Activated CD4-positive, alpha-beta T cell treated with anti-CD3 and anti-CD28 coated beads for 4 hours (primary cell): ENCODE data around the gene ADPRHL1.
"Not testable (repeated sequence)": the region's sequence is repeated elsewhere in the genome, so short reads cannot be mapped to it uniquely, and the experiment has no call there.

Experiments used
- DNase-seq, 2 donors: peaks; one replicate each; pipeline ENCODE4 v3.0.0-alpha.2; 2020

ADPRHL1 gene

DNA sequence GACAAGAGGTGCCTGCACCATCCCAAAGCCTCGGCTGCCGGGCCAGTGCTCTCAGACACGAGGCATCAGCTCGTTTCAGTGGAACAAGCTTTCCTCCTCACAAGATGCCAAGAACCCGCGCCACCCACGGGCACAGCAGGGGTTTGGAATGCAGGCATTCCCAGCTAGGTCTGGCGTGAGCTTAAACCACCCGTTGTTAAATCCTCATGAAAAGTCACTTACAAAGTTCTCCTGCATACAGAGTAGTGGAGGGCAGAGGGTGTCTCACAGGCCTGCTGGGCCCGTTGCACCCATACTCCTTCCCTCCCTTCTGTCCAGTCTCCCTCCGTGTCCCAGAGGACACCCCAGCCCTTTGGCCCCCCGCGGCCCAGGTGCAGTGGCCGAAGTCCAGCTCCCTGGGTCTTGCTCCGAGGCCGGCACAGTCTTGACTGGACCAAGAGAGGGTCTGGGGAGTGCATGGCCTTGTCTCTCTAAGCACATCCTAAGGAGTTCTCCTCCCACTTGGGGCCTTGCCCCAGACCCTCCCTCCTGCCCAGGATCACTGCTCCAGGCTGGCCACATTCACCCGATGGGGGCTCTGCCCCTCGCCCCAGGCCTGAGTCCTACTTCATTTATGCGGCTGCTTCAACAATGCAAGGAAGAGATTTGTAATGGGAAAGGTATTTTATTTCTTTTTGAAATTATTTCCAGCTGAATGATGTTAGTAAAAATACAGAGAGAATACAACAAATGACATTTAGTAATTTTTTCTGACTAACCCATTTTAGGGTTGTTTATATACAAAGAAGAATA lies 54.1 kb downstream of the ADPRHL1 start:
- no peak for DNase-seq

DNA sequence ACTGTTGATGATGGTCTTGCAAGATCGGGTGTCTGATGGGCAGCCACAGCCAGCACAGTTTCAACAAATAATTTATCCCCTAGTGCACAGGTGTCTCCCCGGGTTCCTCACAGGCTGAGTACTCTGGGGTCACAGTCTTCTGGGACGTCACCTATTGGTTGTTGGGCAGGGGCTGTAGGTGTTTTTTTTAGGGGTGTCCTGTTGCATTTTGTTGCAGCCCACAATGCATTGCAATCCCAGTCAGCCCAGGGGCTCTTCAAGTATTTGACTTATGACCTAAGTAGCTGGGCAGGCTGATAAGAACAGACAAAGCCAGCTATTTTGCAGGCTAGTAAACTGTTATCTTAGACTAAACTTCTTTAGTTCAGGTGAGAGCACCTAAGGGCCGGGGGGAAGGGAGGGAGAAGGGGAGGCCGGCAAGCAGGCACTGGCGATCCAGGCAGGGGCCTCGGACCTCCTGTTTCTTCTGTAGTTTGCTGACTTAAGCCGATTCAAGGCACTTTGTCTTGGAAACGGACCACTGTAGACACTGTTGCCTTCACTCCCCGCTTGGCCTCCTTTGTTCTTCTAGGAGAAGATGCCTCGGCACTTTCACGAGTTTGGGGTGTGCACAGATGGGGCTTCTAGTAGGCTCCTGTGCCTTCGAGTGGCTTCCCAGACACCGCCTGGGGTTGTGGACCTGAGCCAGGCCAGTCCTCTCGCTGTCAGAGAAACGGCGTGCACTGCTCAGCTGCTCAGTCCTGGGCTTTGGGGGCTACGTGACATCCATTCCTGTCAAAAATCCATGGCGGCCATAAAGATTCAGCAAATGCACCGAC lies 55.5 kb downstream of the ADPRHL1 start:
- DNase-seq, result no peak

DNA sequence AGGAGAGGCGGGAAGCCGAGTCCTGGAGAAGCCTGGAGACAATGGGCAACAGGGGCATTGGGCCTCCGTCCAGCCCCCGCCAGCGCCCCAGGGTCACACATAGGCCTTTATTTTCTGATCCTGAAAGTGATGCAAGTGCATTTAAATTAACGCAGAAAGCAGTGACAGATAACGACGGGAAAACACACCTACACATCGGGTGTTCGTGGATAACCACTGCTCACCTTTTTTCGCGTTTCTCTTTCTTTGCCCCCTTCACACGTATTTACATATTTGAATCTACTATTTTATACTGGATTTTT lies 59.0 kb downstream of the ADPRHL1 start:
- no peak for DNase-seq

DNA sequence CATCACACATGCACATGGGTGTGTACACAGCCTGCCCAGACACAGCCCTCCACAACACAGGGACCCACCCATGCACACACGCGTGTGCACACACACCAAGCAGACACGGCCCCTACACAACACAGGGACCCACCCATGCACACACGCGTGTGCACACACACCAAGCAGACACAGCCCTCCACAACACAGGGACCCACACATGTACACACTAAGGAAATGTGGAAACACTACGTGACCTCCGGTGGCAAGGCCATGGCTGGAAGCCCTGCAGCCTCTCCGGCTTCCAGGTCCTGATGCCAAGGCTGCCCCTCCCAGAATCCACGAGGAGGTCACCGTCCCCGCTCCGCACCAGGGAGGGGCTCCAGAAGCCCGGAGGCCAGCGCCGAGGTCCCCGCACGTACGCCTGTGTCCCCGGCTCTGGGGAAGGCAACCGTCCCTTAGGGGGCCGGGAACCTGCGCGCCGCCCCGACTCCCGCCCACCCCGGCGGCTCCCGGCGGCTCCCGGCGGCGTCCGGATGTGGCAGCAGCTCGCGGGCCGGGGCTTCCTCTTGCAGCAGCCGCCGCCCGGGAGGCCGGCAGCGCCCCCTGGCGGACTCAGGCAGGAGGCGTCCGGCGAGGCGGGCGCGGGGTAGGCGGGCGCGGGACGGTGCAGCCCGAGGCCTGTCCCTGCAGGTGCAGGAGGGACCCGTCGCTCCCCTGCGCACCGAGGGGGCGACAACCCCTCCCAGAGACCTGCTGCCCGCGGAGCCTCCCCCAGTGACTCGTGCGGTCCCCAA lies 59.5 kb downstream of the ADPRHL1 start:
- peak; percentile 69 to 82 for DNase-seq

DNA sequence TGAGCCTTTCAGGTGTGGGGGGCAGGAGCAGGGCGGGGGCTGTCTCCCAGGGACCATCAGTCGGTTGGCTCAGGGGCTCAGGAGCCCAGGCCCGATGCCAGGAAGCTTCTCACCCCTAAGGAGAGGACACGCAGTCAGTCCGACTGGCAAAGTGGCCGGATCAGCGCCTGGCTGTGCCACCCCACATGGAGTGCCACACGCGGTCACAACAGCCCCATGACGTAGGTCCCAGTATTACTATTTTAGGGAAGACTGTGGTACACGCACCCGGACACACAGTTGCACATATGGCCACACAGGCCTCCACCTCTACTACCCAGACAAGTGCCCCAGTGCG lies 60.1 kb downstream of the ADPRHL1 start:
- no peak for DNase-seq

DNA sequence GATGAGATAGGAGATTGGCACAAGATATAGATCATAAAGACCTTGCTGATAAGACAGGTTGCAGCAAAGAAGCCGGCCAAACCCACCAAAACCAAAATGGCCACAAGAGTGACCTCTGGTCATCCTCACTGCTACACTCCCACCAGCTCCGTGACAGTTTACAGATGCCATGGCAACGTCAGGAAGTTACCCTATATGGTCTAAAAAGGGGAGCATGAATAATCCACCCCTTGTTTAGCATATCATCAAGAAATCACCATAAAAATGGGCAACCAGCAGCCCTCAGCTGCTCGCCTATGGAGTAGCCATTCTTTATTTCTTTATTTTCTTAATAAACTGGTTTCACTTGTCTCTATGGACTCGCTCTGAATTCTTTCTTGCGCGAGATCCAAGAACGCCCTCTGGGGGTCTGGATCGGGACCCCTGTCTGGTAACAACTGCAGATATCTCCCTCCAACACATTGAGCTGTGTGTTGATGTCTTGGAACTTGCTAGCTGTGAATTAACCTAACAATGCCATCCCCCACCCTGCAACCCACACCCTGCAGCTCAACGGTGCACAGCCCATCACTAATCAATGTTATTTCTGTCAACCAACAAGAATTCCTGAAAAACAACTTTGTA lies 62.3 kb downstream of the ADPRHL1 start:
- DNase-seq, result no peak

DNA sequence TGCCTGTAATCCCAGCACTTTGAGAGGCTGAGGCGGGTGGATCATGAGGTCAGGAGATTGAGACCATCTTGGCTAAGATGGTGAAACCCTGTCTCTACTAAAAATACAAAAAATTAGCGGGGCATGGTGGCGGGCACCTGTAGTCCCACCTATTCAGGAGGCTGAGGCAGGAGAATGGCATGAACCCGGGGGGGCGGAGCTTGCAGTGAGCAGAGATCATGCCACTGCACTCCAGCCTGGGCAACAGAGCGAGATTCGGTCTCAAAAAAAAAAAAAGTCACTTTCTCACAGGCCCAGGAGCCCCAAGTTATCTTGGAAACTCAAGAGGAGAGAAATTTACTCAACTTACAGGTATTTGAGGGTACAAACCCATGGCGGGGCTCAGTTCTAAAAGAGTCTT lies 63.7 kb downstream of the ADPRHL1 start:
- not testable (repeated sequence) for DNase-seq

DNA sequence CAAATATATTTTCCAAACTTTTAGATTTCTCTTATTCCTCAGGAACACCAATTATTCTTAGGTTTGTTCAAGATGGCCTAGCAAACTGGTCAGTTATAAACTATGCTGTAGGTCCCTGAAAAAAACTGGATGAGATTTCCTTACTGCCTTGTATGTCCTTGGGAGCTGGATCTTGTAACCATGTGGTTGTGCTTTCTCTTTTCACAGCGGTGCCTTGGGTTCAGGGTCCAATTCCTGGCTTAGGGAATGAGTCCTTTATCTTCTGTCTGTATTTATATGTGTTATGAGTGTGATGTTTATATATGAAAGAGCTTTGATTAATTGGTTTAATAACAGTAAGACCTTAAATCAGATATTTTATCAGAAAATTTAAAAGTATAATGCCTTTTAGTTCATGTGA lies 65.9 kb downstream of the ADPRHL1 start:
- no peak for DNase-seq

DNA sequence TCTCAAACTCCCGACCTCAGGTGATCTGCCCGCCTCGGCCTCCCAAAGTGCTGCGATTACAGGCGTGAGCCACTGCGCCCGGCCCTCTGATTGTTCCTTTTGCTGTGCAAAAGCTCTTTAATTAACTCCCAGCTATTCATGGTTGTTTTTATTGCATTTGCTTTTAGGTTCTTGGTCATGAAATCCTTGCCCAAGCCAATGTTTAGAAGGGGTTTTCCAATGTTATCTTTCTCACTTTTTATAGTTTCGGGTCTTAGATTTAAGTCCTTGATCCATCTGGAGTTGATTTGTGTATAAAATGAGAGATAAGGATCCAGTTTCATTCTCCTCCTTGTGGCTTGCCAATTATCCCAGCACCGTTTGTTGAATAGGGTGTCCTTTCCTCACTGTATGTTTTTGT lies 70.2 kb downstream of the ADPRHL1 start:
- DNase-seq, result no peak

DNA sequence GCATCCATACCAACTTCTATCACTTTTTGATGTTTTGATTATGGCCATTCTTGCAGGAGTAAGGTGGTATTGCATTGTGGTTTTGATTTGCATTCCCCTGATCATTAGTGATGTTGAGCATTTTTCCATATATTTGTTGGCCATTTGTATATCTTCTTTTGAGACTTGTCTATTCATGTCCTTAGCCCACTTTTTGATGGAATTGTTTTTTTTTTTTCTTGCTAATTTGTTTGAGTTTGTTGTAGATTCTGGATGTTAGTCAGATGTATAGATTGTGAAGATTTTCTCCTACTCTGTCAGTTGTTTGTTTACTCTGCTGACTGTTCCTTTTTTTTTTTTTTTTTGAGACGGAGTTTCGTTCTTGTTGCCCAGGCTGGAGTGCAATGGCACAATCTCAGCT lies 70.7 kb downstream of the ADPRHL1 start:
- not testable (repeated sequence) for DNase-seq

DNA sequence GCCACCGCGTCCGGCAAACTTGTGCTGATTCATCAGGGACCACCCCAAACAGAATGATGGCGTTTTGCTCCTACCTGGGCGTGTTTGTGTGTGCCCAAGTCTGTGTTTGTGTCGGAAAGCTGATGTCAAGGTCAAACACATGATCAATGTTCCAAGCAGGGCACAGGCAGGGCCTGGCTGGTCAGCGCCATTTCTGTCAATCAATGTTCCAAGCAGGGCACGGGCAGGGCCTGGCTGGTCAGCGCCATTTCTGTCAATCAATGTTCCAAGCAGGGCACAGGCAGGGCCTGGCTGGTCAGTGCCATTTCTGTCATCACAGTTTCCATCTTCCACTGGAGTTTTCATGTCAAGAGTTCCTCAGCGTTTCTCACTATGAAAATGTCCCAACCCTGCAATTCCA lies 74.5 kb downstream of the ADPRHL1 start:
- DNase-seq, result no peak

DNA sequence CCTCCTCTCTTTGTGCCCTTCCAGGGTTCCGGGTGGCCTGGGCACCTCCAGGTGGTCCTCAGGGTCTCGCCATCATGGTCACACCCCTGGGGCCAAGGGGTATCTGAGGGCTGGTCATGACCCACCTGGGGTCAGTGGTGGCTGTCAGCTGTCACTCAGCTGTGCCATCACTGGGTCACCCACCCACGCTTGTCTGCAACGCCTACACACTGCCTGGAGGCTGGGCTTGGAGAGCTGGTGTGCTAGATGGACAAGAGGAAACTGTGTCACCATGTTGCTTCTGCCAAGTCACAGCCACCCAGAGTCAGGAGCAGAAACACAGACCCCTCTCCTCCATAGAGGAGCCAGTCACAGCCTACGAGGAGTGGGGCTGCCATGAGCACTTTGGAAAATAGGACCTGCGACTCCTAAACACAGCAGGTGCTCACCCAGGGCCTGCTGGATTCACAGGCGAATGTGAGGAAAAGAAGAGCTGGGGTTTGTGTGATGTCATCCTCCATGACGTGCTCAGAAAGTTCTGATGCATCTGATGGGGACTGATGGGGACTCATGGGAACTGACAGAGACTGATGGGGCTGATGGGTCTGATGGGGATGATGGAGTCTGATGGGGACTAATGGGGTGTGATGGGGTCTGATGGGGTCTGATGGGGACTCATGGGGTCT lies 78.6 kb downstream of the ADPRHL1 start:
- DNase-seq, result no peak

DNA sequence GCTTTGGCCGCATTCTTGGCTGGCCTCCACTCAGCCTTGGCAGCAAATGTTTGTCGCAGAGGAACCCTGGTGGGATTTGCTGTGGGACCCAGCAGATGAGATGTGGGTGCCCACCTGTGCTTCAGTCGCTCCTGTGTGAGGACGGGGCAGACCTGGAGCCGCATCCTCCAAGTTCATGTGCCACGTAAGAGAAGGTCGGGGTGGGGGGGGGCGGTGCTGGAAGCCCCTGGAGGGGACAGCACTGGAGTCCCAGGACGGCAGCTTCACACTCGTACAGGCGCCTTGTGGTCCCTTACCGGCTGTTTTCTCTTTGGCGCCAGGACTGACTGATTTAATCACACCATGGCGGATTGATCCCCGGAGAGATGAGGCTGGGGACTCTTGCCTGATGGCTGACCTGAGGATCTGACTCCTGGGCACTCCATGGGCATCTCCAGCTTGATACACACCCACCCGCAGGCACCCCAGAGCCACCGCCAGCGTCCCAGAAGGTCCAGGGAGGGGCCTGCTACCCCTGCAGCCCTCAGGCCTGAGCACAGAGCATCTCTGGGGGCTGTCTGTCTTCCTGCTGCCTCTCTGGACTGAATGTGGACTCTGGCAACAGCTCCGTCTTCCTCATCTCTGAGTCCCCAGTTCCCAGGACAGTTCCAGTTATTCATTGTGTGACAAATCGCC lies 79.3 kb downstream of the ADPRHL1 start:
- no peak for DNase-seq

DNA sequence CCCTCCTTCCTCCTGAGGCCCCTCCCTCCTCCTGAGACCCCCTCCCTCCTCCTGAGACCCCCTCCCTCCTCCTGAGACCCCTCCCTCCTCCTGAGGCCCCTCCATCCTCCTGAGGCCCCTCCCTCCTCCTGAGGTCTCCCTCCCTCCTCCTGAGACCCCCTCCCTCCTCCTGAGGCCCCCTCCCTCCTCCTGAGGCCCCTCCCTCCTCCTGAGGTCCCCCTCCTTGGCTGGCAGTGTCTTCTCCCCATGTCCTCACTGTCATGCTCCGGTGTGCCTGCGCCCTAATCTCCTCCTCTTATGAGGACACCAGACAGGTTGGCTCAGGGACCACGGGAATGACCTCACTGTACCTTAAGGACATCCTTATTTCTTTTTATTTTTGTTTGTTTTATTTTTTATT lies 81.6 kb downstream of the ADPRHL1 start:
- DNase-seq, result not testable (repeated sequence)

DNA sequence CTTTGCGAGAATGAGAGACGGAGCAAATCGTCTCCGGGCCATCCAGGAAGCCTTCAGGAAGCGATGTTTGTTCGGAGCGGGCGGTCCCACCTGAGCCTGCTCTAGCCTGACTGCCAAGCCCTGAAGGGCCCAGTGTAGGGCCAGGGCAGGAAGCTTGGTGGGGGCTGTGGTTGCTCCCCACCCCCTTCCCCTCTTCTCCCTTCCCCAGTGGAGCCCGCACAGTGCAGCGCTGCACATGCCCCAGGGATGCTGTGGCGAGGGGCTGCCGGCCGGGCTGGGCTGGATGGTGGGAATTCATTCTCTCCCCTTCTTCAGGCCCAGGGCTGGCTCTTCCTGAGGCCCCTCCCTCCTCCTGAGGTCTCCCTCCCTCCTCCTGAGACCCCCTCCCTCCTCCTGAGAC lies 82.2 kb downstream of the ADPRHL1 start:
- no peak for DNase-seq

DNA sequence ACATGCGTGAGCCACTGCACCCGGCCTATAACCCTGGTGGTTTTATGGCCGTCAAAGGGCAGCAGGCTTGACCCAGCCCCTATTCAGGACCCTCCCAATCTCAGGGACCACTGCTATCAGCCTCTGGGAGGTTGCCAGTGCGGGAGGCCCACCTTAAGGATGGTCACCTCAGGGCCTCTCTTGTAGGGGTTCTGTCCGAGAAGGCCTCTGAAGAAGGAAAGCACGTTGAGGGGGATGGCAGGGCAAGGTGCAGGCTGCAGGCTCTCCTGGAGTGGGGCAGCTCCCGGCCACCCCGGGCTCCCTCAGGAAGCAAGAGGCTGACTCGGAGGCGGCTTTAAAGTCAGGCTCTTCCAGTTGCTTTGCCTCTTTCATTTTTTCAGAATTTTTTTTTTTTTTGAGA lies 83.4 kb downstream of the ADPRHL1 start:
- no peak for DNase-seq

DNA sequence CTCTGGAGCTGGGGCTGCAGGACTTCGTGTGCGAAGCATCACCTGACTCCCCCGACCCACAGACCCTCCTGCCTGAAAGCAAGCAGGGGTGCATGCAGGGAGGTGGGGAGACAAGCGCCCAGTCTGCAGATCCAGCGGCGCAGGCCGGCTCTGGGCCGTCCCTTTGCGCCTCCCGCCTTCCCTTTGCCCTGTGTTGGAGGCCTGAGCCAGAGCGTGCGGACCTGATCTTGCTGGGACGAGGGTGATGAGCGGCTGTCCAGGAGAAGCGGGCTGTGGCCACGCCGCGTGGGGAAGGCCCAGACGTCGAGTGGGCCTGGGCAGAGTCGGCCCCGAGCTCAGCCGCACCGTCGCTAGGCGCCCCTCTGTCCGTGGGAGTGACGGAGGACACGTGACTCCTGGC lies 84.1 kb downstream of the ADPRHL1 start:
- DNase-seq, result no peak

DNA sequence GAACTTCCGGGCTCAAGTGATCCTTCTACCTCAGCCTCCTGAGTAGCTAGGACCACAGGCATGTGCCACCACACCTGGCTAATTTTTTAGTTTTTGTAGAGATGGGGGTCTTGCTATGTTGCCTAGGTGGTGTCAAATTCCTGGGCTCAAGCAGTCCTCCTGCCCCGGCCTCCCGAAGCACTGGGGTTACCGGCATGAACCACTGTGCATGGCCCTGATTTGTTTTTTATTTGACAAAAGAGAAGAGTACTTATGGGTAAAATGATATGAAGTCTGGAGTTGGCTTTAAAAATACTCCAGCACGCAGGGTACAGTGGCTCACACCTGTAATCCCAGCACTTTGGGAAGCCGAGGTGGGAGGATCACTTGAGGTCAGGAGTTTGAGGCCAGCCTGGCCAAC lies 84.9 kb downstream of the ADPRHL1 start:
- not testable (repeated sequence) for DNase-seq

DNA sequence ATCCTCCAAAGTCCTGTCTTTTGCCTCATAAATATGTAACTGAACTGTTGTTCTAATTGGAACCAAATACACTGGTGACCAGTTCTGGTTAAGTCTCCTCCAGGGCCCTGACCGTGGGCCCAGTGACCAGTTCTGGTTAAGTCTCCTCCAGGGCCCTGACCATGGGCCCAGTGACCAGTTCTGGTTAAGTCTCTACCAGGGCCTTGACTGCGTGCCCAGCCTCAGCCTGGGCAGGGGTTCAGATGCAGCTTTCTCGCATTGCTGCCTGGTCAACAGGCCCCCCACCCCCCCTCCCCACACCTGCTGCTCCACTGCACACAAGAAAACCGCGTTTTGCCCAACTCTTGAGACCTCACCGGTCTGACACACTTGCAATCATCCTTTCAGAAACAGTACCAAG lies 85.5 kb downstream of the ADPRHL1 start:
- DNase-seq, result no peak

DNA sequence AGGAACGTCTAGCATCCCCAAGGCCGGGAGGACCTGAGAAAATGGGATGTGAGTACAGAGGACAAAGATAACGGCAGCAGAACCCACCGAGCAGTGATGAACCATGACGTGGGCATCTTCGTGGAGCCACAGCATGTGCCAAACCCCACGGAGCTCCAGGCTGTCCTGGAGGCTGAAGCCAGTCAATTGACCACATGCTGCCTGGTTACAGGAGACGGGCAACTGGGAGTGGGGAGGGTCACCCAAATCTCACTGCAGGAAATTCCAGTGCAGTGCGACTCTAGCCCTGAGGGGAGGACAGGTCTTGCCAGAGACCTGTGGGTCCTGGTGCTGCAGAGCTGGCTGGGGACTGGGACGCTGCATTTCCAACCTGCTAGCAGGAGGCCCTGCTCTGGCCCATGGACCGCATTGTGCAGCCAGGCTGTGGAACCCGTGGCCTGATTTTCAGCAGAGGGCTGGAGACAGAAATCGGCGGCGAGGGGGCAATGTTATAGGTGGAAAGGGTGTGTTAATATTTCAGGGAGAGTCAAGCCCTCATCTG lies 86.2 kb downstream of the ADPRHL1 start:
- no peak for DNase-seq

DNA sequence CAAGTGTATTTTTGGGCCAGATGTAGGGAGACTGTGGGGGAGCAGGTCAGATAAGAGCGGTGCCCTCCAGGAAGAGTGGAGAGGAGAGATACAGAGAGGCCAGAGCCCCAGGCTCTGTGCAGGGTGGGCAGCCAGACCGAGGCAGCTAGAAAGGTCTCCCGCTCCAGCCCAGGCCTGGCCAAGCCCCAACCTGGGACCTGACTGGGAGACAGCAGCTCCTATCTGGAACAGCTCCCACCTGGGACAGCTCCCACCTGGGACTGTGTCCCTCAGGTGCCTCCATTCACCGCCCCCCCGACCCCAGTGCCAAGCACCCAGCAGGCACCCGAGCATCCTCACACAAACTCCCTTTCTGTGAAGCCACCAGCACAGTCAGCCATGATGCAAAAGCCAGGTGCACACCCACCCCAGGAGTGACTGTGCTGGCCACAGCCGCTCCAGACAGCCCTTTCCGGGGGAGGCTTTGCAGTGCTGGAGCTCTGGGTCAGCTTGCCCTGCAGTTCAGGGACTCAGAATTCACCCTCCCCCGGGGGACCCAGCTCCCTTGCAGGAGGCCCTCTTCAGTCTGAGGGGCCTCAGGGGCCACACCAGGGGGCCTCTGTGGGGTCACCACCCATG lies 87.2 kb downstream of the ADPRHL1 start:
- no peak for DNase-seq

DNA sequence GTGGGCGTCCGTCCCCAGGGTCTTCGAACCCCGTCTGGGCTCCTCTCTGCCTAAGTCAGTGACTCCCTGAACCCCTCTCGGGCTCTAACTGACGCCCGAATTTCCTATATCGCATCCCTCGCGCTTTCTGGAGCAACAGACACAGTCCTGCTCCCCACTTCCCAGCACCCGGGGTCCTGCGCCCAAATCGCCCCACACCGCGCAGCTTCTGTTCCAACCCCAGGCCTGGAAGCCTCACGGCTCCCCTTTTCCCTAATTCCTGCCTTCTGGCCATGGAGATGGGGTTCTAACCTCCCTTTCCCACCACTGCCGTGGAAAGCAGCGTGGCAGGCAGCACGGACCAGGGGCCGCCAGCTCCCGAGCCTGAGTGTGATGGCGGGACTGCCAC lies 87.7 kb downstream of the ADPRHL1 start:
- DNase-seq, result no peak
